Globus pallidus (tissue), 1 donor: ENCODE measurements around the gene ZNF3.
"Not testable (repeated sequence)": the region's sequence is repeated elsewhere in the genome, so short reads cannot be mapped to it uniquely, and the experiment has no call there.

ENCODE experiments used
- DNase-seq: peaks from one replicate; pipeline ENCODE4 v3.0.0-alpha.2; 2015; ENCODE audit warnings: low spot score

ZNF3 gene

GRCh38 chr7:100081535-100082102 is at the start of gene ZNF3:
Gene ZNF3, minus strand, starts transcription at chr7:100081723. Its CDS starts 4,366 bp downstream, at chr7:100077357.
- DNase-seq: peak; percentile 99

DNA sequence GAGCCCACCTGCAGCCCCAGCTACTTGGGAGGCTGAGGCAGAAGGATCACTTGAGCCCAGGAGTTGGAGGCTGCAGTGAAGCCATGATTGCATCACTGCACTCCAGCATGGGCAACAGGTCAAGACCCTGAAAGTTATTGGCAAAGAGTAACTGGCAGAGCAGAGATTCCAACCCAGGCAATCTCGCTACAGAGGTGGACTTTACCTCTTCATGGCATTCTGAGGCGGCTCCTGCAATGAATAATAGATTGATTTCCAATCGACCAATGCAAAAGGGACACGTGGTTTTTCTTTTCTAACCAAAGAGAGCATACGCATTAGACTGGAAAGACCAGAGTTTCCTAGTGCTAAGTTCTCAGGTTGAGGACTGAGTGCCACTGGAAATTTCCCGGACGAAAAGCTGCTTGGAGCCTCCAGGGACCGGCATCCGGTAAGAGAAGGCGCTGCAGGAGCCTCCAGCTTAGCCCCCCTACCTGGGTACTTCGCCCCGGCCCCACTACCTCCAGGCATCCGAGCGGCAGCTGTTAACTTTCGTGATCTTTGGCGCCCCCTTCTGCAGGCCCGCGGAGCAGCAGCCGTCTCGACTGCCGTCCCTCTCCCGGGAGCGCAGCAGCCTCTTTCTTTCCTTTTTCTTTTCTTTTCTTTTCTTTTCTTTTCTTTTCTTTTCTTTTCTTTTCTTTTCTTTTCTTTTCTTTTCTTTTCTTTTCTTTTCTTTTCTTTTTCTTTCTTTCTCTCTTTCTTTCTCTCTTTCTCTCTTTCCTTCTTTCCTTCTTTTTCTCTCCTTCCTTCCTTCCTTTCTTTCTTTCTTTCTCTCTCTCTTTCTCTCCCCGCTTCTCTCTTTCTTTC is 49.3 kb upstream of the ZNF3 start:
- no peak for DNase-seq

- not testable (repeated sequence) for DNase-seq
Measured at GRCh38 chr7:100130220-100130607, 48.7 kb upstream of the ZNF3 start.

GRCh38 chr7:100128637-100128963 is 47.1 kb upstream of the ZNF3 start:
- no peak for DNase-seq

DNA sequence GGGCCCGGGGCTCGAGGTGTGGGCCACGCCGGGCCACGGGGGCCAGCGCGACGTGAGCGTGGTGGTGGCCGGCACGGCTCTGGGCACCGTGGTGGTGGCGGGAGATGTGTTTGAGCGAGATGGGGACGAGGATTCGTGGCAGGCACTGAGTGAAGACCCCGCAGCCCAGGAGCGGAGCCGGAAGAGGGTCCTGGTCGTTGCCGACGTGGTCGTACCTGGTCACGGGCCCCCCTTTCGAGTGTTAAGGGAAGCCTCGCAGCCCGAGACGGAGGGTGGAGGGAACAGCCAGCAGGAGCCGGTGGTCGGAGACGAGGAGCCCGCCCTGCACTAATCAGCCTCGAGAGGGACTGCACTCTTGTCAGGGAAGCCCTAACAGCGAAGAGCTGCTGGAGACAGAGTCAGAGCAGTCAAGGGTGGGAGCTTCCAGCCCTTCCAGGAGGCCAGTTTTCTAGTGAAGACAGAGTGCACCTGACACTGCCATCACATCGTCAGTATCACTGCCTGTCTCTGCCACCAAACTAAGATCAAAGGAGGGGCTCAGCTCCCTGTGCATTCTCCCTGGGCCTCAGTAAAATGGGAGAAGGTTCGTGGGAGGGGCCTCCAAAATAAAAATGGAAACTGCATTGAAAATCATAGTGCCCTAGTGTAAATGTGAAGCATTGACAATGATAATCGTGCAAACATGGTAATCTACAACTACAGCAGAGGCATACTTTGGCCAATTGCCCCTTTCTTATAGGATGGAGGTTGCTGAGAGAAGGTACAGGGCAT is 46.5 kb upstream of the ZNF3 start:
- no peak for DNase-seq

DNA sequence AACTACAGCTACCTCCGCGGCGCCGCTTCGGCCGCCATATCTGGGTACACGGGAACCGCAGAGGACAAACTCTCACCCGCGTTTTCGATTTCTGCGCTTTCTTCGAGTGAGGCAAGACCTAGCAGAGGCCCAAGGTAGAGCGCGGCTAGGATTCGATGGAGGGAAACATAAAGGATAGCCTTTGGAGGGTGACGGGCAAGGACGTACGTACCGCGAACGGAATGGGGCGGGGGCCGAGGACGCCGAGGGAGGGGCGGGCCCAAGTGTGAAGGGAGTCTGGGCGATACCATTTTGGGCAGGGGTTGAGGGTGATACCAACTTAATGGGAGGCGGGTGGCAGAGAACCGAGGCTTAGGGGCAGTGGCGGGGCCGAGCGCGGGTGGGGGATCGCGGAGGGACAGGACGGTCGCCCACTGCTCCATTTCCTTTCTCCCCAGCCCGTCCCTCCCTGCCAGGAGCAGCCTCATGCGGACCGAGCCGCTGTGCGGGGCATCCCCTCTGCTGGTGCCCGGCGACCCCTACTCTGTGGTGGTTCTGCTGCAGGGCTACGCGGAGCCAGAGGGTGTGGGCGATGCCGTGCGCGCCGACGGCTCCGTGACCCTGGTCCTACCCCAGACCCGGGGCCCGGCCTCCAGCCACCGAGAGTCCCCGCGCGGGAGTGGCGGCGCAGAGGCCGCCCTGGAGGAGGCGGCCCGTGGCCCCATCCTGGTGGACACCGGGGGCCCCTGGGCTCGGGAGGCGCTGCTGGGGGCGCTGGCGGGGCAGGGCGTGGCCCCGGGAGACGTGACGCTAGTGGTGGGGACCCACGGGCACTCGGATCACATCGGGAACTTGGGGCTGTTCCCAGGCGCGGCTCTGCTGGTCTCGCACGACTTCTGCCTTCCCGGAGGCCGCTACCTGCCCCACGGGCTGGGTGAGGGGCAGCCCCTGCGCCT is 45.7 kb upstream of the ZNF3 start, which contains the start of gene MBLAC1:
MBLAC1 (plus strand) TSS at position 37 of the 935 bp plus-strand sequence; CDS start at position 466, 429 bp downstream.
- DNase-seq: peak; percentile 90

- DNase-seq: no peak
Measured at GRCh38 chr7:100126239-100126930, 44.9 kb upstream of the ZNF3 start.

GRCh38 chr7:100124301-100125230 is 43.0 kb upstream of the ZNF3 start:
- DNase-seq: no peak

DNA sequence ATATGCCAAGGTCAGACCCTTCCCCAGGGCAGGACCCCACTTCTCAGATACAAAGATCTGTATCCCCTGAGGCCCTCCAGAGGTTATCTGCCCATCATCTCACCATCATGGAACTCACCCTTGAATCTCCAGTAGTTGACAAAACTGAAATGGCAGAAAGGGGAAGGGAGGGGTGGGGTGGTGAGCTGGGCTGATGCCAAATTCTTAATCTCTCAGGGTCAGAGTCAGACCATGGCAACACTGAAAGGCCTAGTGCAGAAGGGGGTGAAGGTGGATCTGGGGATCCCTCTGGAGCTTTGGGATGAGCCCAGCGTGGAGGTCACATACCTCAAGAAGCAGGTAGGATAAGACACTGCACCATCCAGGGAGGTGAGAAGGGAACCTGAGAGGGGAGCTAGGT is 41.0 kb upstream of the ZNF3 start:
- DNase-seq: no peak

GRCh38 chr7:100122067-100122466 is 40.5 kb upstream of the ZNF3 start:
- DNase-seq: no peak

DNA sequence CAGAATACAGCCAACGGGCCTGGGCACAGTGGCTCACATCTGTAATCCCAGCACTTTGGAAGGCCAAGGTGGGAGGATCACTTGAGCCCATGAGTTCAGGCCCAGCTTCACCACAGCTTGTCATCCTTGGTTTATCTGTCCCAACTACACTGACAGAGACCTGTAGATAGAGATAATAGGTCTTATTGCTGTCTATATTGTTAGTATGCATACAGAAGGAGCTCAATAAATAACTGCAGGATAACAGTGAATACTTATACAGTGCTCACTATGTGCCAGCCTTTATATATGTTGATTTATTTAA is 39.2 kb upstream of the ZNF3 start:
- no peak for DNase-seq

DNA sequence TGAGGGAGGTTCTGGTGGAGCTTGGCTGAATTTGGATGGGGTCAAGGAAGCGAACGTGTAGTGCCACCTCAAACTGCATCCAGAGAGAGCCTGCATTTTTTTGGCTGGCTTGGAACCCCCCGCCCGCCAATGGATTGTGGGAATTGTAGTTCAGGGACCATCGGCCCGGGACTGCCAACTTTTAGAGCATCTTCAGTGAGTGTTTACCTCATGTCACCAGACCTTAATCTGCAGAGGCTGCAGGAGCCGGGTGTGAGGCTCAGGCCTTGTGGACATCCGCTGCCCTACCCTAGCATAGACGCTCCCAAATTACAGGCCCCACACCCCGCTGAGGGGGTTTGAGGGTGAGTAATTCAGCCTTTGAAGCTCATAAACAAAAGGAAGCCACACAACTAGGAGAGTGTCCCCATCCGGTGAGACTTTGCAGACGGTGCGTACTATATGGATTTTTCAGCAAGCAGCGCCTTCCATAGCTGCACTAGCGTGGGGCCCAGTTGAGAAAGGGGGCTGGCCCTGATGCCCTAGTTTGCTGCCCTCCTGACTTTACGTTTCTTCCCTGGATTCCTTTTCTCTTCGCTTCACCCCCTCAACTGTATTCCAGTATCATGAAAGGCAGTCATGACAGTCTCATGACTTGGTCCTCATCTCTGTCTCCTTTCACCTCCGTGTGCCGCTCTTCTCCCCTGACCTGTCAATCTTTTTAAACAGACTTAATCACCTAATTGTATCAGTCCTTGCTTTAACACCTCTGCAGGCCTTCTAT is 38.6 kb upstream of the ZNF3 start:
- peak; percentile 82 for DNase-seq

DNA sequence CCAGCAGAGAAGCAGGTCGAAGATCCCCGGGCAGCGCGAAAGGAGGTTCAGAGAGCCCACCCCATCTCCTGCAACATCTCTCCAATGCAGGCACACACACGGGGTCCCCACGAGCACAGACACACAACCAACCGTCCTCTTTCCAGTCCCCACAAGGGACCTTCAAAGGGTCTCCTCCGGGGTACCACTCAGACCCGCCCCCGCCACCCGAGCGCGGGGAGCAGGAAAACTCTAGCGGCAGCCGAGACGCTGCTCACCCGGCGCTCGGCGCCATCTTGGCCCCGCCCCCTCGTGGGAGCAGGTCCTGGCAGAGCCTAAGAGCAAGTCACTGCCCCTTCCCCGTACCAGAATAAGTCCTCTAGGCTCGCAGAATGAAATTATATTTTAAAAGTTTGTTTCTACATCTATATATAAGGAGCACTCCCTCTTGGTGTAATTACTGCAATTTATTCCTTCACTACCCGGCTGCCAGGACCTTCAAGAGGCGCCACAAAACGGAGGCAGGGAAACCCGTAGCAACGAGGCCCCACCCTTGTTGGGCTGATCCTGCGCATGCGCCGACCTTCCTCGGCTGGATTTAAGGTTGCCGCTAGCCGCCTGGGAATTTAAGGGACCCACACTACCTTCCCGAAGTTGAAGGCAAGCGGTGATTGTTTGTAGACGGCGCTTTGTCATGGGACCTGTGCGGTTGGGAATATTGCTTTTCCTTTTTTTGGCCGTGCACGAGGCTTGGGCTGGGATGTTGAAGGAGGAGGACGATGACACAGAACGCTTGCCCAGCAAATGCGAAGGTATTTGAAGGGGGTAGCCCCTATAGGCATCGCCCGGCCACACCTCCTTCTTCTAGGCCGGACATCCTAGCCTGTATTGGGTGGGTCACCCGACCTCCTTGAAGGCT is 37.8 kb upstream of the ZNF3 start, which contains the start of the genes CNPY4 and TAF6:
CNPY4 (plus strand) TSS at position 563 of the 898 bp plus-strand sequence; CDS start at position 674, 111 bp downstream.
TAF6 (minus strand) TSS at position 287 of the 898 bp plus-strand sequence. CDS start 5,149 bp downstream, outside the sequence.
- peak; percentile 95 for DNase-seq

DNA sequence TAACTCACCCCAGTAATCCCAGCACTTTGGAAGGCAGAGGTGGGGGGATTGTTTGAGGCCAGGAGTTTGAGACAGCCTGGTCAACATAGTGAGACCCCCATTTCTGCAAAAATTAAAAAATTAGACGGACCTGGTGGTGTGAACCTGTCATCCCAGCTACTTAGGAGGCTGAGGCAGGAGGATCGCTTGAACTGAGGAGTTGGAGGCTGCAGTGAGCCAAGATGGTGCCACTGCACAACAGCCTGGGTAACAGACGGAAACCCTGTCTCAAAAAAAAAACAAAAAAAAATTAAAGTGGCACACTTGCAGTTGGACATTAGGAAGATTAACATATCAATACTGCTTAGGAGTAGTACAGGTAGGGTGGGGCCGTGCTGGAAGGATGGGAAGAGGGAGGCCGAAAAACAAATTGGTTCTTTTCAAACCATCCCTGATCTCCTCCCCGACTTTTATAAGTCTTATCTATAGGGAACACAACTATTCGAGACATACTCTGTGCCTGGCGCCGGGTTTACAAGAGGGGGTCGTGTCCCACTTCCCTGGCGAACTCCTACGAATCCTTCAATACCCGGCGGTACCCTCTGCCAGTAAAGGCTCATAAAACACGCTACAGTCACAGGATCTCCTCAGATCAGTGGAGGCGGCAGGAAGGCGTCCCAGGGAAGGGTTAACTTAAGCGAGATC is 37.0 kb upstream of the ZNF3 start:
- no peak for DNase-seq

DNA sequence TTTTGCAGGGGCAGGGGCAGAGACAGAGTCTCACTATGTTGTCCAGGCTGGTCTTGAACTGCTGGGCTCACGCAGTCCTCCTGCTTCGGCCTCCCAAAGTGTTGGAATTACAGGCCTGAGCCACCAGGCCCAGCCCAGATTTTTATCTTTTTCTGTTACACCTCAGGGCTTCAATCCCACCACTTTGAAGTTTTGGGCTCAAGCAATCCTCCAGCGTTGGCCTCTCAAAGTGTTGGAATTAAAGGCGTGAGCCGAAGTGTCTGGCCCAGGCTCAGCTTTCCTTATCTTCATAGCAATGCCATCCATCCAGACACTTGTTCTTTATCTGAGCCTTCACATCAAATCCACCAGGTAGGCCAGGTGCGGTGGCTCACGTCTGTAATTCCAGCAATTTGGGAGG is 33.5 kb upstream of the ZNF3 start:
- no peak for DNase-seq

DNA sequence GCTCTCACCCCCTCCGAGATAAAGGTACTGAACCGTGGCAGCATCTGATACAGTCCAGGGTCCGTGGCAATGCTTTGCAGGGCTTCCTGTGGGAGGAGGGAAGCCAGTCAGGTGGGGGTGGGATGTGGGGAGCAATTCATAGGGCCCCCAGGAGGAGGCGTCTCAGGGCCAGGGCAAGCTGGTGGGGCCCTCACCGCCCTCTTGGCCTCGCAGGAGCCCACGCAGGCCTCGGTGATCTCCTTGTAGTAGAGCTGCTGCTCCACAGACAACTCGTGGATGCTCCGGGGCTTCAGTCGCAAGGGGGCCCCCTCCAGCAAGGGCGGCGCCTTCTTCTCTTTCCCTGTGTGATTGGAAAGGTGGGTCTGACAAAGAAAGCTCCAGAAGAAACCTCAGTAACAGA is 30.4 kb upstream of the ZNF3 start:
- DNase-seq: no peak

DNA sequence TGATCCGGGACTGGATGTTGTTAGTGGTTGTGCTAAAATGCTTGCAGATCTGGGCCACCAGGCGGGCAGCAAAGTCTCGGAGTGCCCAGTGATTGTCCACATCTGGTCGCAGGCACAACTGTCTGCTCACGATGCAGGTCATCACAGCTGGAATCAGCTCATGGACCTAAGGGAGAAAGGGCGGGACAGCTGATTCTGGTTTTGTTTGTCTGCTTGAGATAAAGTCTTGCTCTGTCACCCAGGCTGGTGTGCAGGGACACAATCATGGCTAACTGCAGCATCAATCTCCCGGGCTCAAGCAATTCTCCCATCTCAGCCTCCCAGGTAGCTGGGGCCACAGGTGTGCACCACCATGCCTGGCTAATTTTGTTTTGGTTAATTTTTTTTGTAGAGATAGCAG is 29.6 kb upstream of the ZNF3 start:
- no peak for DNase-seq
